Activated T-cell treated with anti-CD3 and anti-CD28 coated beads for 48 hours (primary cell): Measurements from ENCODE around the gene TMED10.
"Not testable (repeated sequence)": the region's sequence is repeated elsewhere in the genome, so short reads cannot be mapped to it uniquely, and the experiment has no call there.

ENCODE experiments used
- DNase-seq: peaks from one replicate; pipeline ENCODE4 v3.0.0-alpha.2; 2020; ENCODE audit warnings: low read depth

TMED10 gene

GRCh38 chr14:75158843-75159614 is 17.4 kb downstream of the TMED10 start:
- DNase-seq: no peak

GRCh38 chr14:75156901-75157300 is 19.5 kb downstream of the TMED10 start:
- no peak for DNase-seq

- no peak for DNase-seq
Measured at GRCh38 chr14:75156111-75156510, 20.3 kb downstream of the TMED10 start.

GRCh38 chr14:75155169-75155568 is 21.2 kb downstream of the TMED10 start:
- DNase-seq: no peak

GRCh38 chr14:75153295-75153694 is 23.1 kb downstream of the TMED10 start:
- no peak for DNase-seq

GRCh38 chr14:75151851-75152250 is 24.6 kb downstream of the TMED10 start:
- DNase-seq: no peak

- not testable (repeated sequence) for DNase-seq
Measured at GRCh38 chr14:75150637-75151036, 25.8 kb downstream of the TMED10 start.

GRCh38 chr14:75150150-75150549 is 26.3 kb downstream of the TMED10 start:
- DNase-seq: no peak

- DNase-seq: no peak
Measured at GRCh38 chr14:75147423-75148071, 28.9 kb downstream of the TMED10 start.

GRCh38 chr14:75144944-75145343 is 31.5 kb downstream of the TMED10 start:
- DNase-seq: no peak

GRCh38 chr14:75143761-75144527 is 32.5 kb downstream of the TMED10 start:
- no peak for DNase-seq

- no peak for DNase-seq
Measured at GRCh38 chr14:75142494-75142893, 33.9 kb downstream of the TMED10 start.

GRCh38 chr14:75141967-75142366 is 34.4 kb downstream of the TMED10 start:
- no peak for DNase-seq

GRCh38 chr14:75141062-75141461 is 35.4 kb downstream of the TMED10 start:
- DNase-seq: no peak

- no peak for DNase-seq
Measured at GRCh38 chr14:75140620-75141019, 35.8 kb downstream of the TMED10 start.

- DNase-seq: no peak
Measured at GRCh38 chr14:75139185-75139584, 37.2 kb downstream of the TMED10 start.

GRCh38 chr14:75138492-75138891 is 37.9 kb downstream of the TMED10 start:
- no peak for DNase-seq

GRCh38 chr14:75134644-75135043 is 41.8 kb downstream of the TMED10 start:
- DNase-seq: no peak

- no peak for DNase-seq
Measured at GRCh38 chr14:75133597-75133996, 42.8 kb downstream of the TMED10 start.

GRCh38 chr14:75132382-75133086 is 43.9 kb downstream of the TMED10 start:
- no peak for DNase-seq

- DNase-seq: no peak
Measured at GRCh38 chr14:75128596-75128990, 47.8 kb downstream of the TMED10 start.

GRCh38 chr14:75127903-75128595 is 48.4 kb downstream of the TMED10 start:
- no peak for DNase-seq
